Endothelial cell of umbilical vein (primary cell): ENCODE results near the gene UNC5A.

Source experiments
- EZH2 ChIP-seq: IDR thresholded peaks from 2 replicates; pipeline ENCODE4 v1.6.1; 2012; ENCODE audit warnings: borderline replicate concordance, low read depth, mild to moderate bottlenecking, moderate library complexity, low read length, inconsistent platforms; ENCODE audit not compliant: severe bottlenecking
- JUN ChIP-seq: IDR thresholded peaks from 2 replicates; pipeline ENCODE4 v1.6.1; 2011; ENCODE audit warnings: borderline replicate concordance, low read depth; ENCODE audit not compliant: insufficient read length, insufficient read depth
- MAX ChIP-seq: IDR thresholded peaks from 2 replicates; pipeline ENCODE4 v1.6.1; 2011; ENCODE audit not compliant: insufficient read depth, insufficient read length
- MYC ChIP-seq: IDR thresholded peaks from one replicate; pipeline ENCODE4 v1.6.1; 2011; ENCODE audit warnings: mild to moderate bottlenecking, low read depth, low read length
- POLR2A ChIP-seq: IDR thresholded peaks from 2 replicates; pipeline ENCODE4 v1.6.1; 2012; ENCODE audit warnings: low read depth, mild to moderate bottlenecking, control low read depth, low read length
- POLR2AphosphoS5 ChIP-seq: IDR thresholded peaks from 2 replicates; pipeline ENCODE4 v1.6.1; 2012; ENCODE audit warnings: low read depth, mild to moderate bottlenecking, control low read depth, low read length, moderate library complexity; ENCODE audit not compliant: insufficient read depth
- TF ChIP-seq, protein P1 (sequence below), 2 donors: IDR thresholded peaks; 1 replicate in 1 of 2; 2 replicates in 1 of 2; pipeline ENCODE4 v1.5.1; 2011; ENCODE audit warnings: low read length in 2 of 2, mild to moderate bottlenecking in 2 of 2, moderate library complexity in 2 of 2, control low read depth in 1 of 2, inconsistent platforms in 1 of 2, low read depth in 1 of 2; ENCODE audit not compliant: insufficient read depth in 1 of 2; ENCODE audit errors: extremely low read depth in 1 of 2

- TF ChIP-seq, protein P1, sequence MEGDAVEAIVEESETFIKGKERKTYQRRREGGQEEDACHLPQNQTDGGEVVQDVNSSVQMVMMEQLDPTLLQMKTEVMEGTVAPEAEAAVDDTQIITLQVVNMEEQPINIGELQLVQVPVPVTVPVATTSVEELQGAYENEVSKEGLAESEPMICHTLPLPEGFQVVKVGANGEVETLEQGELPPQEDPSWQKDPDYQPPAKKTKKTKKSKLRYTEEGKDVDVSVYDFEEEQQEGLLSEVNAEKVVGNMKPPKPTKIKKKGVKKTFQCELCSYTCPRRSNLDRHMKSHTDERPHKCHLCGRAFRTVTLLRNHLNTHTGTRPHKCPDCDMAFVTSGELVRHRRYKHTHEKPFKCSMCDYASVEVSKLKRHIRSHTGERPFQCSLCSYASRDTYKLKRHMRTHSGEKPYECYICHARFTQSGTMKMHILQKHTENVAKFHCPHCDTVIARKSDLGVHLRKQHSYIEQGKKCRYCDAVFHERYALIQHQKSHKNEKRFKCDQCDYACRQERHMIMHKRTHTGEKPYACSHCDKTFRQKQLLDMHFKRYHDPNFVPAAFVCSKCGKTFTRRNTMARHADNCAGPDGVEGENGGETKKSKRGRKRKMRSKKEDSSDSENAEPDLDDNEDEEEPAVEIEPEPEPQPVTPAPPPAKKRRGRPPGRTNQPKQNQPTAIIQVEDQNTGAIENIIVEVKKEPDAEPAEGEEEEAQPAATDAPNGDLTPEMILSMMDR (IDR thresholded peaks at IDR 0.05; ENCODE audit: extremely low read depth in 1 of 2, insufficient read depth in 1 of 2, low read depth in 1 of 2, low read length in 2 of 2): no peak
- TF ChIP-seq POLR2AphosphoS5 (no peak), JUN (no peak), MAX (no peak), EZH2 (no peak), POLR2A (no peak), MYC (no peak)
Observed at GRCh38 chr5:176880366-176881020, 70.1 kb downstream of the UNC5A start.
